ENCODE results near the gene BEST2.

The BEST2 gene

DNA sequence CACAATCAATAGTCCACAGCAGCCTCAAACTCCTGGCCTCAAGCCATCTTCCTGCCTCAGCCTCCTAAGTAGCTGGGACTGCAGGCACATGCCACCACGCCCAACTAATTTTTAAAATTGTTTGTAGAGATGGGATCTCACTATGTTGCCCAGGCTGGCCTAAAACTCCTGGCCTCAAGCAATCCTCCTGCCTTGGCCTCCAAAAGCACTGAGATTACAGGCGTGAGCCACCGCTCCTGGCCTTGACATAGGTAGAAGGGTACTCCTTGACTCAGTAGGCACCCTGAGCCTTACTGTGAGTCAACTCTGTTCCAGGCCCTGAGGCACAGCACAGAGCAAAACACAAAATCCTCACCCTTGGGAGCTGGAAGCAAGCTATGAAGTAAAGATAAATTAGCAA lies 35.7 kb upstream of the BEST2 start:
- TF ChIP-seq EP300 (IDR thresholded peaks at IDR 0.05; ENCODE audit: borderline replicate concordance), result no peak
- TF ChIP-seq ZBTB7A (IDR thresholded peaks at IDR 0.05; ENCODE audit: low read depth), result no peak
- TF ChIP-seq CEBPB (IDR thresholded peaks at IDR 0.05), result no peak
- TF ChIP-seq RAD21 (IDR thresholded peaks at IDR 0.05; ENCODE audit: low read depth), result no peak
- TF ChIP-seq CREB1 (IDR thresholded peaks at IDR 0.05; ENCODE audit: low read depth), result no peak
- no peak for TF ChIP-seq NFIC (IDR thresholded peaks at IDR 0.05)
- TF ChIP-seq TAF1 (IDR thresholded peaks at IDR 0.05; ENCODE audit: low read depth), result no peak
- TF ChIP-seq, protein P1, sequence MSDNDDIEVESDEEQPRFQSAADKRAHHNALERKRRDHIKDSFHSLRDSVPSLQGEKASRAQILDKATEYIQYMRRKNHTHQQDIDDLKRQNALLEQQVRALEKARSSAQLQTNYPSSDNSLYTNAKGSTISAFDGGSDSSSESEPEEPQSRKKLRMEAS (IDR thresholded peaks at IDR 0.05), result no peak

DNA sequence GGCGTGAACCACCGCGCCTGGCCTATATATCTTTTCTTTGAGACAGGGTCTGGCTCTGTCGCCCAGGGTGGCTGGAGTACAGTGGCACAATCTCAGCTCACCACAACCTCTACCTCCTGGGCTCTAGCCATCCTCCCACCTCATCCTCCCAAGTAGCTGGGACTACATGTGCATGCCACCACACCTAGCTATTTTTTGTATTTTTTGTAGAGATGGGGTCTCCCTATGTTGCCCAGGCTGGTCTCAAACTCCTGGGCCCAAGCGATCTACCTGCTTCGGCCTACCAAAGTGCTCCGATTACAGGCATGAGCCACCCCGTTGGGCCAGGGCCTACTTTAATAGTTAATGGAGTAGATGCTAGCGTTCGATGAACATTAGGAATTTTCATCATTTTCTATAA lies 31.3 kb upstream of the BEST2 start:
- TF ChIP-seq RAD21 (IDR thresholded peaks at IDR 0.05; ENCODE audit: low read depth), result no peak
- TF ChIP-seq TCF12 (IDR thresholded peaks at IDR 0.05; ENCODE audit: low read depth), result no peak
- no peak for TF ChIP-seq CEBPB (IDR thresholded peaks at IDR 0.05)
- no peak for TF ChIP-seq NFIC (IDR thresholded peaks at IDR 0.05)

DNA sequence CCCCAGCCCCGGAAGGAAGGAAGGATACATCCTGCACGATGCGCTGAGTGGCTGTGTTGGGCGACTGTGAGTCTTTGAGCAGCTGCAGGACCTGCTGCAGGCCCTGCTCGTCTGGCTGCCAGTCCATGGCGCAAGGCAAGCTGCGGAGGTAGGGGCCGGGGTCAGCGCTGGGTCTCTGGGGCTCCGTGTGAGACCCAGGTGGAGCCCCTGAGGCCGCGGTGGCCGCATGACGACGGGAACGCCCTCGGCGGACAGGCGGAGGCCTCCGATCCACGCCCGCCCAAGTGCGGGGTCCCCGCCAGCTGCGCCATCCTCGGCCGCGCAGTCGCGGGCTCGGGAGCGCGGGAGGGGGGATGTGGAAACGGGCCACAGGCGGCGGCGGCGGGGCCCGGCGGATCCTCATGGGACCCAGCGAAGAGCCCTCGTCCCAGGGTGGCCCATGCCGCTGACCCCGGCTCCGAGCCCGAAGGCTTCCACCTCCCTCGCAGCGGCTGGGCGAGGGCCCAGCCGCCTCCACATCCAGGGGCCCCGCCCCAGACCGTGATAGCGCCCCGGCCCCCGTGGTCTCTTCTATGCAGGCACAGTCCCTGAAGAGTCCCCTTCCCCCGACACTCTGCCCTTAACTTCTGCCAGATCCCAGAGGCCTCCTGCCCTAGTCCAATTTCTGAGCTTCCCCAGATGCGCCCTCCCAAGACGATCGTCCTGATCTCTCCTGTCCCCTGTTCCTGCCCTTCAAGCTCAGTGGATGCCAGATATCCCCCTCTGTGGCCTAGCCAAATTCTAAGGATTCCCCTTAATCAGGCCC lies 30.5 kb upstream of the BEST2 start:
- TF ChIP-seq NFIC (IDR thresholded peaks at IDR 0.05) (no peak), TAF1 (IDR thresholded peaks at IDR 0.05; ENCODE audit: low read depth) (no peak)

DNA sequence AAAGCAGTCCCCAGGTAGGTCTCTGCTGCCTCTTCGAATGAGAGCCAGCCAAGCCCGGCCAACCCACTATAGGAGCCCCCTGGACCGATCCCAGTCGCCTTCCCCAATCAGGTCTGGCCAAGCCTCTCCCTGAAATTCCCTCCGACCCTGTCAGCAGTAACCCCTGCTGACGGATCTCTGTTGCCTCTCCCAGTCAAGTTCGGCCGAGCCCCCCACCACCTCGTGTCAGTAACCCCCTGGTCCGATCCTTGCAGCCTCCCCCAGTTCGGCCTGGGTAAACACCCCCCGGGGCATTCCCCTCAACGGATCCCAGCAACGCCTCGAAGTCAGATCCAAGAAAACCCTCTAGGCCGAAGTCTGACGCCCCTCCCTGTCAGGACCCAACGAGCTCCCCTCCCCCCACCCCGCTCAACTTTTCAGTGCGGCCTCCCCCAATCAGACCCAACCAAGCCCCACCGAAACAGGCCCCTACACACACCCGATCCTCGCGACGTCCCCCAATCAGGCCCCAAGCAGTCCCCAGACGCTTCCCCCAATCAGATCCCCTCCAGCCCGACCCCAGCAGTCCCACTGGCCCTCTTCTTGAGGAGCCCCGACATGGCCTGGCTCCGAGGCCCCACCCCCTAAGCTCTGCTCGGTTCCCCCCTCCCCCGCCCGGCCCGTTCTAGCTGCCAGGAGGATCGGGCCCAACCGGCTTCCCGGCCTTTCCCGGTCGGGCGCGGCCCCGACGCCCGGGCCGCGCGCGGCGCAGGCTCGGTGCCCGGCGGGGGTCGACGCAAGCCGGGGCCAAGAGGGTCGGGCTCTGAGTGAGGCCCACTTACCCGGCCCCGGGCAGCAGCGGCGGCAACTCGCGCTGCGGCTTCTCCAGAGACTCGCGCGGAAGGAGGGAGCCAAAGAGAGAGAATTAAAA lies 29.7 kb upstream of the BEST2 start:
- TF ChIP-seq FOXM1 (IDR thresholded peaks at IDR 0.05; ENCODE audit: borderline replicate concordance, low read depth) (no peak), EP300 (IDR thresholded peaks at IDR 0.05; ENCODE audit: borderline replicate concordance) (no peak), RAD21 (IDR thresholded peaks at IDR 0.05; ENCODE audit: low read depth) (no peak), NFIC (IDR thresholded peaks at IDR 0.05) (no peak), TAF1 (IDR thresholded peaks at IDR 0.05; ENCODE audit: low read depth) (no peak), TCF12 (IDR thresholded peaks at IDR 0.05; ENCODE audit: low read depth) (no peak), EGR1 (IDR thresholded peaks at IDR 0.05) (no peak)
- TF ChIP-seq, protein P2, sequence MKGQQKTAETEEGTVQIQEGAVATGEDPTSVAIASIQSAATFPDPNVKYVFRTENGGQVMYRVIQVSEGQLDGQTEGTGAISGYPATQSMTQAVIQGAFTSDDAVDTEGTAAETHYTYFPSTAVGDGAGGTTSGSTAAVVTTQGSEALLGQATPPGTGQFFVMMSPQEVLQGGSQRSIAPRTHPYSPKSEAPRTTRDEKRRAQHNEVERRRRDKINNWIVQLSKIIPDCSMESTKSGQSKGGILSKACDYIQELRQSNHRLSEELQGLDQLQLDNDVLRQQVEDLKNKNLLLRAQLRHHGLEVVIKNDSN (IDR thresholded peaks at IDR 0.05), result no peak
- TF ChIP-seq, protein P3, sequence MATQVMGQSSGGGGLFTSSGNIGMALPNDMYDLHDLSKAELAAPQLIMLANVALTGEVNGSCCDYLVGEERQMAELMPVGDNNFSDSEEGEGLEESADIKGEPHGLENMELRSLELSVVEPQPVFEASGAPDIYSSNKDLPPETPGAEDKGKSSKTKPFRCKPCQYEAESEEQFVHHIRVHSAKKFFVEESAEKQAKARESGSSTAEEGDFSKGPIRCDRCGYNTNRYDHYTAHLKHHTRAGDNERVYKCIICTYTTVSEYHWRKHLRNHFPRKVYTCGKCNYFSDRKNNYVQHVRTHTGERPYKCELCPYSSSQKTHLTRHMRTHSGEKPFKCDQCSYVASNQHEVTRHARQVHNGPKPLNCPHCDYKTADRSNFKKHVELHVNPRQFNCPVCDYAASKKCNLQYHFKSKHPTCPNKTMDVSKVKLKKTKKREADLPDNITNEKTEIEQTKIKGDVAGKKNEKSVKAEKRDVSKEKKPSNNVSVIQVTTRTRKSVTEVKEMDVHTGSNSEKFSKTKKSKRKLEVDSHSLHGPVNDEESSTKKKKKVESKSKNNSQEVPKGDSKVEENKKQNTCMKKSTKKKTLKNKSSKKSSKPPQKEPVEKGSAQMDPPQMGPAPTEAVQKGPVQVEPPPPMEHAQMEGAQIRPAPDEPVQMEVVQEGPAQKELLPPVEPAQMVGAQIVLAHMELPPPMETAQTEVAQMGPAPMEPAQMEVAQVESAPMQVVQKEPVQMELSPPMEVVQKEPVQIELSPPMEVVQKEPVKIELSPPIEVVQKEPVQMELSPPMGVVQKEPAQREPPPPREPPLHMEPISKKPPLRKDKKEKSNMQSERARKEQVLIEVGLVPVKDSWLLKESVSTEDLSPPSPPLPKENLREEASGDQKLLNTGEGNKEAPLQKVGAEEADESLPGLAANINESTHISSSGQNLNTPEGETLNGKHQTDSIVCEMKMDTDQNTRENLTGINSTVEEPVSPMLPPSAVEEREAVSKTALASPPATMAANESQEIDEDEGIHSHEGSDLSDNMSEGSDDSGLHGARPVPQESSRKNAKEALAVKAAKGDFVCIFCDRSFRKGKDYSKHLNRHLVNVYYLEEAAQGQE (IDR thresholded peaks at IDR 0.05; ENCODE audit: low read depth), result no peak

DNA sequence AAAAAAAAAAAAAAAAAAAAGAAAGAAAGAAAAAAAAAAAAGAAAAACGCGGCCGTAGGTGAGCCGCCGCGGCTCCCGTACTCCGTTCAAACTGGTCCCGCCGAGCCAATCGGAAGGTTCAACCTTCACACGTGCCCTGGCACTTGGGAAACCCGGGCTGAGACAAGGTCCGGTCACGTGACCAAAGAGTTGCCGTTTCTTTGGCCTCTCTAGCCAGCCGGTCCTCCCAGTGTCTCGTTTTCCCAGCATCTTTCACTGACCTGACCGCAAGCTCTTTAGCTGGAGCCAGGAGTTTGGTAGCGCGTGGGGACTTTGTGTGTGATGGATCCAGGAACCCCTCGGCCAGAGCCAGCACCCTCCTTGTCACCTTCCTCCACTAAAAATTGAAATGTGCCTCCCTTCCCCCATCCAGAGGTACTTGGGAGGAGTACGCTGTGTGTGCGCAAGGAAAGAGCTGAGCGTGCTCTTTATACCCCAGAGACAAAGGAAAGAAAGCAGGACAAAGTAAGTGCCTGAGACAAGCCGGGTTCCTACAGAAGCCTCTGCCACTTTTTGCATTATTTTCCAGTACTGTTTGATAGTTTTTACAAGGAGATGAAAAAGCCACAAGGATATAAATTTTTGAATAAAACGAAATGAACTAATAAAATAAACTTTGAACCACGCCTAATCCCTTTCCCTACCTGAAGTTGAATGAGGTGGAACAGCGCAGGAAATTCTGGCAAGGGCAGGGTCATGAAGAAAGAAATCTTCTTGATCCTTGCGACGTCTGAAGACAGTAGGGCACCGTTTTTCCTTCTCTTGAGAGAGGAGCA lies 28.8 kb upstream of the BEST2 start:
- TF ChIP-seq, protein P2 (IDR thresholded peaks at IDR 0.05), result peak; percentile 99
- TF ChIP-seq ZBTB7A (IDR thresholded peaks at IDR 0.05; ENCODE audit: low read depth) (no peak), YY1 (IDR thresholded peaks at IDR 0.05; ENCODE audit: low read depth) (0 out of 2 replicates have a peak, but pooled peaks have one; percentile 34), TAF1 (IDR thresholded peaks at IDR 0.05; ENCODE audit: low read depth) (peak; percentile 58), NFIC (IDR thresholded peaks at IDR 0.05) (peak; percentile 32; the same call in 1 of the 2 replicates), EP300 (IDR thresholded peaks at IDR 0.05; ENCODE audit: borderline replicate concordance) (peak; percentile 31; the same call in 1 of the 2 replicates), RAD21 (IDR thresholded peaks at IDR 0.05; ENCODE audit: low read depth) (no peak), TEAD4 (IDR thresholded peaks at IDR 0.05) (0 out of 2 replicates have a peak, but pooled peaks have one; percentile 22), EGR1 (IDR thresholded peaks at IDR 0.05) (no peak), FOXM1 (IDR thresholded peaks at IDR 0.05; ENCODE audit: borderline replicate concordance, low read depth) (peak; percentile 75), CEBPB (IDR thresholded peaks at IDR 0.05) (peak; percentile 60; the same call in 1 of the 2 replicates), TCF12 (IDR thresholded peaks at IDR 0.05; ENCODE audit: low read depth) (peak; percentile 56), CREB1 (IDR thresholded peaks at IDR 0.05; ENCODE audit: low read depth) (peak; percentile 62; the same call in 1 of the 2 replicates)
- TF ChIP-seq, protein P3 (IDR thresholded peaks at IDR 0.05; ENCODE audit: low read depth), result no peak
- TF ChIP-seq, protein P1 (IDR thresholded peaks at IDR 0.05), result peak; percentile 97

All from Ishikawa (cell line).